ENCODE results near the gene FRAS1.
"Not testable (repeated sequence)": the region's sequence is repeated elsewhere in the genome, so short reads cannot be mapped to it uniquely, and the experiment has no call there.

Gene FRAS1

GRCh38 chr4:78297116-78297800 lies 240.1 kb downstream of the FRAS1 start:
- no peak for DNase-seq

DNA sequence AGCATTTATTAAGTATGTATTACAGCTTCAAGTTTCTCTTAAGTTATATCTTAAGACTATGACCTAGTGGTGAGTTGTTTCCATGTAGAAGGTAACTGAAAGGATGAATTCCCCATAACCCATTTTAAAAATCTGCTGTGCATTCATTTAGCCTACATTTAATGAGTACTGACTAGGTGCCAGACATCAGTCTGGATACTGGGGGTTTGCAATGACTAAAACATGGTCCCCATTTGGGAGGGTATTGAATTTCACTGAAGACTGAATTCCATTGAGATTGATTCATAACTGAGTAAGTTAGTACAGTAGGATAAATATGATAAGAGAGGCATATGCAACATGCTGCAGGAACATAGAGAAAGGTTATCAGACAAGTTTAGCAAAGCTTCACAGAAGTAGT lies 241.5 kb downstream of the FRAS1 start:
- DNase-seq = no peak

DNA sequence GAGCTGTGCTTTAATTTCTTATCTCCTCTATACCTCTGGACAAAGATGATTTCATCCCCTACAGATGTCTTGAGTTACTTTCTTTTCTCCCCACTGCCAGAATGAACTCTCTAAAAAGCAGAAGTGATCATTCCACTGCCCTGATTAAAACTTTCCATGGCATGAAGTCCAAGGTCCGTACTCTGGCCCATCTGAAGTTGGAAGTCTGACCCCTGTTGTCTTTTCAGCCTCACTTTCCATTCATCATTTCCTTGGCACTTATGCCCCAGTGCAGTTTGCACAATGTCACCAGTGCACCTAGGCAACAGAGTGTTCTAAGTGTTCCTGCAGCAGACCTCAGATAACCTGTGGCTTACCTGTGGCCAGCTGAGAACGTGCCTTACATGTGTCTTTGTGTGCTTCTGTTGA lies 242.4 kb downstream of the FRAS1 start:
- DNase-seq = no peak

GRCh38 chr4:78307263-78307662 lies 250.1 kb downstream of the FRAS1 start:
- not testable (repeated sequence) for DNase-seq

DNA sequence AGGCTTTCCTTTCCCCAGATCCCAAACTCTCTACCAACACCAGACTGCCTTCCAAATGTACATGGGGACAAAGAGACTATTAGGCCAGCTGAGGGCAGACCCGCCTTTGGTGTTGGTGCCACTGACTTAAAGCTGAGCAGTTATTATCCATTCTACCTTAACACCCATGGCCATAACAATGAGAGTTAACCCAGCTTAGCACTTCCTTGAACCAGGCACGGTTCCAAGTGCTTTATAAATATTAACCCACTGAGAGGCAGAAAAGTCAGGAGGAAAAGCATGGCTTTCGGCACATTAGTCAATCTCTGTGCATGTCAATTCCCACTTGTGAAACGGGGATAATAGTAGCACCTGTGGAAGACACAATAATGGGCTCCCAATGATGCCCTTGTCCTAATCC lies 251.4 kb downstream of the FRAS1 start:
- no peak for DNase-seq

DNA sequence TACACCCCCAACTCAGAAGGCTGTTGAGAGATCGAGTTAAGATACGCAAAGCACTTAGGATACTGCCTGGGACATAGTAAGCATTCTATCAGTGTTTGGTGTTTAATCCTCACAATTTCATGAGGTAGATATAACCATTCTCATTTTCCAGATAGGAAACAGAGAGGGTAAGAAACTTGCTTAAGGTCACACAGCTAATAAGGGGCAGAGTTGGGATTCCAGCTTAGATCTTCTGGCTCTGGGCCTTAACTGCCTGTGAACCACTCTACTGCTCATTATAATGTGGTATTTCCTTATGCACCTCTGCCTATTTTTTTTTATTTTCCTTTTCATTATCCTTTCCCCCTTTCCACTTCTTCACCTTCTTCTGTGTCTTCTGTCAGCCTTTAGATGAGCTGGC lies 252.2 kb downstream of the FRAS1 start:
- no peak for DNase-seq

DNA sequence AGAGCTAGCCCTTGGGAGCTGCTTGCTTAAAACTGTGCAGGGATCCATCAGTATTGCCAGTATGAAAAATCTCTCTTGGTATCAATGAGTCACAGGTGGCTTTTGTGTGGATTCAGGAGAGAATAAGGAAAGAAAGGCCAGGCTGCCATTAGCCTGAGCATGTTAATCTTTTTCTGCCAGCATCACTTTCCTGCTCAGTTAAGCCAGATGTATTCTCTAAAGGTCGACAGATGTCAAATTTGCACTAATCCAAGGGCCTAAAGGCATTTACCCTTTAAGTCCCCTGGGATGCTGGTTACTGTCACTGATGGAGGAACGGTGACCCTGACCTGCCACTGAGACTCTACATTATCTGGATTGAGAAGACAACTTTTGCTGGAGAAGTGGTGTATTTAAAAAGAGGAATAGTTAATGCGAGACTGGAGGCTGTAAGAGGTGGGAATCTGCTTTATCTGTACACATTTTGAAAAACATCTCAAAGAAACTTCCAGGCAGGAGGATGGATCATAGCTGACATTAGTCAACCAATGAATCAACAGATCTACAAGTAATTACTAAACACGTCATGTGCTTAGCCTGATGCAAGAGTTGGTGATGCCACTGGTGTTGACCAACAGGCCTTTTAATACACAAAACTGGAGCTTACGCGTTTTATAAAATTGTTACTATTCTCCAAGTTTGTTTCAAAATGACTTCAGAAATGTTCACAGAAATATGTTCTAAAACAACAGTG lies 253.1 kb downstream of the FRAS1 start:
- DNase-seq = no peak

- no peak for DNase-seq
Observed at GRCh38 chr4:78310740-78311115, 253.6 kb downstream of the FRAS1 start.

- no peak for DNase-seq
Observed at GRCh38 chr4:78311306-78311705, 254.2 kb downstream of the FRAS1 start.

GRCh38 chr4:78312989-78313753 lies 256.0 kb downstream of the FRAS1 start:
- DNase-seq = no peak

DNA sequence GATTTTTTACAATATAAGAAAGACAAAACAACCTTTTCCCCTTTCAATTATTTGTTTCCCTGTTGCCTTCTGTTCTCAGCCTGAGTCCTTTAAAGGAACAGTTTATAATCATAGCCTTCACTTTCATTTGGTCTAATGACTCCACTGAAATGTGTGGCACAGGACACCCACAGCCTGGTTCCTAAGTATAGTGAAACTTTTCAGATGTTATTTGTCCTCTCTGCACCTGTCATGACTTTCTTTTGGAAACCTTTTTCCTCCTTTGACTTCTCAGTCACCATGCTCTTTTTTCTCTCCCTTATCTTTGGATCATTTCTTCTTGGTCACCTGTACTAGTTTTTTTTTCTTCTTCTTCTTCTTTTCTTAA lies 256.6 kb downstream of the FRAS1 start:
- DNase-seq = no peak

DNA sequence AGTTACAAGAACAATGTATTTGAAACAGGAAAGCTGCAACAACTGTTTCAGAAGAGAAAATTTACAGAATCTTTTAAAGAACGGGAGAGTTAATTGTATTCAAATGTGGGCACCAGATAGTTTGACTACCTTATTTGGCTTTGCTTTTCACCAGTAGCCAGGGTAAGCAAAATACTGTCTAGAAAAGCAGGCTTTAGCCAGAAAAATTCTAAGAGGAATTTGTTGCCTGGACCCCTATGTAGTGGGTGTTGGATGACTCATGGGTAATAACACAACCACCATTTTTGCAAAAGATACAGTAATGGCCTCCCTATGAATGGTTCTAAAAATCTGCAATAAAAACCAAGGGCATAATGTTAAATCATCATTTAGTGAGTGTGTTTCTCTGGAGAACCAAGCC lies 261.0 kb downstream of the FRAS1 start:
- no peak for DNase-seq

DNA sequence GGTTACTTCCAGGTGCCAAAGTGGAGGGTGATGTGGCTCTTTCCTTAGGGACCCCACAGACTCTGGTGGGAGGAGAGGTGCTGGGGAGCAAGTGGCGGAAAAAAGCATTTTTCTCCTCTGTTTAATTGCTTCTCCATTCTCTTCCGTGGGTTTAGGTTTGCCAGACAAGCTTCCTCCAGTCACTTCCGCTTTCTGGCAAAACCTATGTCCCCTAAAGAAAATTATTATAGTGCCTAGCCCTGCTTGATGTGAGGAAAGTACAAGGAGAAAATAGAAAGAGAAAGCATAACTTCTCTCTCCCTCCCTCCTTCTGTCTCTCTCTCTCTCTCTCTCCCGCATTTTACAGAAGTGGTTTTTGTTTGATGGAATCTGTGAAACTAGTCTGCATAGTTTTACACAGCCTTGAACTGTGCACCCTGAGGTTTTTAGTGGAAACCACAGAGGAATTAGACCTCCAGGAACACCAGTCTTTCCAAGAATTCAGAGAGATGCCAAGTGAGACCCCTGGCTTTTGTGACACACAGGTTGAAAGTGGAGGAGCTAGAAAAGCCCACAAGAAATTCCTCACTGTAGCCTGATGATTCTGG lies 263.3 kb downstream of the FRAS1 start:
- no peak for DNase-seq

GRCh38 chr4:78322032-78322431 lies 264.9 kb downstream of the FRAS1 start:
- no peak for DNase-seq

DNA sequence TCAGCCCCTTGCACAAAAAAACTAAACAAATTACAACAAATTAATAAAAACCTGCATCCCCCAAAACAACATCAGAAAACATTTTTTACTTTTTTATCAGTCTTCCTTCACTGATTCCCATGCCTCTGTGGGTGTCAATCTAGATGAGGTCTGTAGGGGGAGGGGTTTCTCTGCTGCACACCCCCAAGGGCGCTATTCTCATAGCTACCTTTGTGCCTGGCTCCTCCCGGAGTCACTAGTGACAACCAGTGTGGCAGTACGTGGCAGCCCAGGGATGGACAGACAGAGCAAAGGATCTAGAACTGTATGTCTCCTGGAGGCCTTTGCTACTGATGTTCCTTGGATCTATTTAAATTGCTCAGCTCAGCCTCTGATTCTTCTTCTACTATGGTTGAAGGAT lies 266.3 kb downstream of the FRAS1 start:
- no peak for DNase-seq

DNA sequence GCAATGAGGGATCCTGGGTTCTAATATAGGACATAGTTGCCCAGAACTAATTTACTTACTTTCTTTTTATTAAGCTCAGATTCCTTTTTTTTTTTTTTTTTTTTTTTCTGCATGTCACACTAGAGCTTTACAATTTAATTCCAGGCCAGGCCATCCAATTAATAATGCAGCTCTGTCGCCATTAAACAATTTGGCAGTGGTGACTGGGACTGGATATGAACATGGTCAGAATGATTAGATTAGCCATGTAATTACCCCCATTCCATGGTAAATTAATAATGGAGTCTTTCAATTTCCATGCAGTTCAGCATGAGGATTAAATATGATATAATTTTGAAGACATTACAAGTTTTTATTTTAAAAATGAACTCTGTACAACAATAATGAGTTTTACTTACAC lies 267.5 kb downstream of the FRAS1 start:
- DNase-seq = no peak

DNA sequence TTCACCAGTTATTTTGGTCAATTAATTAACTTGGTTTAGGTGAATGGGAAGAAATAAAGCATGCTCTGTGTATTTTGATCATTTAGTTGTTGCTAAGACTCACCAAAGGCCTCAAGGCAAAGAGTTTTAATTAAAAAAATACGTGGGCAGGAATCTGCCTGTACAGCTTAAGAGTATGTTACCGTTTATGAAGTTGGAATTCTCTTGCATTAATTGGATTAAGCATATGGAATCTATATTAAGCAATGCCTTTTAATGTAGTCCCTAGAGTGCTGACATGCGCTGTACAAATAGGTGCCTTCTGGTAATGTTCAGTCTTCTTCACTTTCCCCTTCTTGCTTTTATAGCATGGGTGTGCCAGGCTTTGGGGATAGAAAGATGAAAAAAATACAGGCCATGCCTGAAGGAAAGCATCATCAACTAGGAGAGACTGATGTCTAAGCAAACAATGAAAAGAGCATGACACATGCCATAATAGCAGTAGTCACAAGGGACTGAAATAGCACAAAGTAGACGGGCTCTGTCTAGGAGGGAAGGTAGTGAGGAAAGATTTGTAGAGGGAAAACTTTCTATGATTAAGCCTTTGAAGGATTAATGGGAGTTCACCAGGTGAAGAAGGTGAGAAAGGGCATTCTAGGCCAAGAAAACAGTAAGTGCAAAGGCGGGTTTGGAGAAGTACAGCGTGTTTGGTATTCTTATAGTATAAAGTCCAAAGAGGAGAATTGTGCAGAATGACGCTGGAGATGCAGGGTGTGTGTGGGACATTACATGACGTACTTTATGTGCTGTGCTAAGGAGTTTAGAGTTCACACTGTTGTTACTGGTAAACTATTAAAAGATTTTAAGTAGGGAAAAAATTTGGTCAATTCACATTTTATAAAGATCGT lies 268.4 kb downstream of the FRAS1 start:
- DNase-seq = no peak

DNA sequence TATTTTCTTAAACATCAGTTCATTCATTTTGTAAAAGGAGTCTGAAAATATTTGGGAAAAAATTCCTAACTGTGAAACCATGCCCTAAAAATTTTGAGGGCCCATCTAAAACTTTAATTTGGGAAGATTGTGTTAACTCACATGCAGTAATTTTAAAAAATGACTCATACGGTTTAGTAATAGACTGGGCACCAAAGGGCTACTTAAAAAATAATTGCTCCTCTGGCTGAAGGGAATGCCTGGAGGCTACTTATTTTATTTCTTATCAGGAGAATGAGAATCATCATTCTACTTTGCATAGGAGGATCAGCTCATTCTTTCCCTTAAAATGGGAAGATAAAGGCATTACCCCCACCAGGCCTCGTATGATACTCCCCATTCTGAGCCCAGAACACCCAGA lies 271.5 kb downstream of the FRAS1 start:
- DNase-seq = not testable (repeated sequence)

- no peak for DNase-seq
Observed at GRCh38 chr4:78331186-78331585, 274.1 kb downstream of the FRAS1 start.

DNA sequence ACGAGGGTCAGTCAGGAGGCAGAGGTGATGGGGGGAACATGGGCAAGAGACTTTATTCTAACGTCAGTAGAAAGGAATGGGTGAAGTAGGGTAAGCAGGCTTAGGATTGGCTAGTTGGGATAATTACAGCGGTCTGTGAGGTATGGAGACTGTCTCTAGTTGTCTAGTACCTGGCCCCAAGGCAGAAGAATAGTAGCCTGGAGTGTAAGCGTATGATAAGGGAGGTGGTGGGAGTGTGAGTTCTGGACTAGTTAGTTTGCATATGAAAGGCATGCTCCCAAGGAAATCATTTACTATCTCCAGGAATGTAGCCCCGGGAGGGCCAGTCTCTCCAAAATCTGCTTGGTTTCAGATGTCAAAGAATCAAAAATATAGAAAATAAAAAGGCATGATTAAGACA lies 274.8 kb downstream of the FRAS1 start:
- no peak for DNase-seq

DNA sequence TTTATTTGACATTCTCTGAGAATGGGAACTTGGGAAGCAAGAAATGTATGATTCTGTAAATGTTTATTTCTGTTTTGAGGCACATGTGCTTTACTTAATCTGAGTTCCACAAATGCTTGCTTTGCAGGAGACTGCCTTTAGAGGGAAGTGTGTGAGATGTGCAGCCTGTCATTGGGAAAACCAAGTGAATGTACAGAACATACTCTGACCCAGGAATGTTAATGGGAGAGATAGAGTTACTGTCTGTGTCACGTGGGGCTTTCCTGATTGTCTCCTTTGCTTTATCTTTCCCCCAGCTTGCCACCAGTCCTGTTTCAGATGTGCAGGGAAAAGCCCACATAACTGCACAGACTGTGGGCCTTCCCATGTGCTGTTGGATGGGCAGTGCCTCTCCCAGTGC lies 275.9 kb downstream of the FRAS1 start:
- no peak for DNase-seq

DNA sequence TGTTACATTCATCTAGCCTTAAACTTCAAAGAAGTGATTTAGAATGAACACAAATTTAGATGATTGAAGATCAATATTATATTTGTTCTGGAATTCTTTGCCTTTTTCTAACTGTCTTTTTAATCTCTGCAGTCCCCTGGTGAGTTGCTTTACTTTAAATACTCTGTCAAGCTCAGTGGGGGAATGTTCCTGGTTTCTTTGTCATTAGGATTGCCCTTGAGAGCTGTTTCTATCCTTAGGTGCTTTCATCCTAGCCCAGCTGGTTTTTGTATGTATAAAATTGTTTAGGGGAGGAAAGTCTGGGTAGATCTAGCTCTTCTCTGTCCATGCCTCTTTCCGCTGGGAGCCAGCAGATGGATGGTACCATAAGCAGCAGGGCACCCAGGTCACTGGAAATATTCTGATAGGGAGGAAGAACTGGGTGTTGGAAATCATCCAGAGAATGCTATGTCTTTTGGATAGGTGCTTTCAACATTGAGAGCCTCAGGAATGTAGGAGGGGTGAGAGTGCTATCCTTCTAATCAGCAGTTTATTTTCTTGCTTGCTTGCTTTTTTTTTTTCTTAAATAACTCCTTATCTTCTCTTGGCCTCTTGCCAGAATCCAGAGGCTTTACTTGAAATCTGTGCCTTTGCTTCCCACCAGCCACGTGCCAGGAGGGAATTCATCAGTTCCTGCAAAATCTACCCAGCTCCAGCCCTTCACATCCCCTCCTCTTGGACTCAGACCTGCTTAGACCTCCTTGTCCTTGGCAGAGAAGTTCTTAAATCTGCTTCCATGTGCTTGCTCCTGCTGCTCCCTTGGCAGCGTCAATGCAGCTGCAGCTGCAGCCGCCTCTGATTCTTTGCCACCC lies 279.2 kb downstream of the FRAS1 start:
- no peak for DNase-seq
